Liver (tissue), 9 donors: ENCODE measurements around the gene ZNF502. TPM values are rescaled to one million over a fixed set of nuclear protein-coding genes. Genes with fewer than 3 reads are reported as not detected.

ENCODE experiments used
- DNase-seq: peaks from one replicate; pipeline ENCODE4 v3.0.0-alpha.2; 2017; ENCODE audit warnings: low spot score
- H3K27ac ChIP-seq, 2 donors: one replicate each; pipeline ENCODE4 v1.7.0; 2013; ENCODE audit warnings: inconsistent platforms in 2 of 2, low read length in 2 of 2, control low read depth in 1 of 2, low read depth in 1 of 2, mild to moderate bottlenecking in 1 of 2
- H3K27me3 ChIP-seq, 4 donors: one replicate each; pipeline versions ENCODE4 v1.6.1 to v1.7.0; 2013; ENCODE audit warnings: low read length in 3 of 4, inconsistent platforms in 1 of 4, mild to moderate bottlenecking in 1 of 4, moderate library complexity in 1 of 4; ENCODE audit not compliant: control insufficient read depth in 4 of 4, insufficient read depth in 4 of 4
- H3K36me3 ChIP-seq, 4 donors: one replicate each; pipeline versions ENCODE4 v1.6.1 to v1.7.0; 2013; ENCODE audit warnings: low read length in 3 of 4, mild to moderate bottlenecking in 3 of 4, low read depth in 1 of 4, moderate library complexity in 1 of 4; ENCODE audit not compliant: control insufficient read depth in 4 of 4, insufficient read depth in 3 of 4
- H3K4me1 ChIP-seq, 4 donors: one replicate each; pipeline versions ENCODE4 v1.6.1 to v1.7.0; 2013; ENCODE audit warnings: low read length in 3 of 4, mild to moderate bottlenecking in 3 of 4, moderate library complexity in 1 of 4; ENCODE audit not compliant: control insufficient read depth in 4 of 4, insufficient read depth in 4 of 4
- H3K4me3 ChIP-seq, 3 donors: one replicate each; pipeline versions ENCODE4 v1.6.1 to v1.7.0; 2013; ENCODE audit warnings: low read length in 3 of 3, control low read depth in 1 of 3, low read depth in 1 of 3, mild to moderate bottlenecking in 1 of 3
- H3K9ac ChIP-seq, 2 donors: one replicate each; pipeline ENCODE4 v1.7.0; 2013; ENCODE audit warnings: low read length in 2 of 2, mild to moderate bottlenecking in 2 of 2, moderate library complexity in 2 of 2, control low read depth in 1 of 2, low read depth in 1 of 2
- H3K9me3 ChIP-seq, 4 donors: one replicate each; pipeline versions ENCODE4 v1.6.1 to v1.7.0; 2013; ENCODE audit warnings: low read length in 3 of 4; ENCODE audit not compliant: control insufficient read depth in 4 of 4
- ATF3 ChIP-seq: IDR thresholded peaks from 2 replicates; pipeline ENCODE4 v1.6.1; 2016; ENCODE audit warnings: antibody characterized with exemption
- CTCF ChIP-seq: fragments of 150-350 bp; IDR thresholded peaks from 2 replicates; pipeline ENCODE4 v1.5.1; 2017; ENCODE audit warnings: improper control_type of control experiment, low read depth, low read length; ENCODE audit not compliant: missing input control
- FOXA2 ChIP-seq: IDR thresholded peaks from 2 replicates; pipeline ENCODE4 v1.6.1; 2016; ENCODE audit warnings: antibody characterized with exemption
- GABPA ChIP-seq, 2 donors: IDR thresholded peaks in 1 of 2; conservative IDR thresholded peaks in 1 of 2; 2 replicates each; pipeline ENCODE4 v1.6.1; 2016; ENCODE audit warnings: antibody characterized with exemption in 2 of 2, mild to moderate bottlenecking in 1 of 2, moderate library complexity in 1 of 2
- HNF4A ChIP-seq, 2 donors: conservative IDR thresholded peaks; 2 replicates each; pipeline ENCODE4 v1.6.1; 2016; ENCODE audit warnings: antibody characterized with exemption in 2 of 2, mild to moderate bottlenecking in 2 of 2
- HNF4G ChIP-seq: IDR thresholded peaks from 2 replicates; pipeline ENCODE4 v1.6.1; 2016; ENCODE audit warnings: antibody characterized with exemption
- JUND ChIP-seq, 2 donors: IDR thresholded peaks; 2 replicates each; pipeline ENCODE4 v1.6.1; 2016; ENCODE audit warnings: antibody characterized with exemption in 2 of 2
- MAX ChIP-seq: IDR thresholded peaks from 2 replicates; pipeline ENCODE4 v1.6.1; 2016; ENCODE audit warnings: antibody characterized with exemption
- RAD21 ChIP-seq, 2 donors: IDR thresholded peaks; 2 replicates each; pipeline ENCODE4 v1.6.1; 2016; ENCODE audit warnings: antibody characterized with exemption in 2 of 2, mild to moderate bottlenecking in 2 of 2
- RXRA ChIP-seq, 2 donors: IDR thresholded peaks; 2 replicates each; pipeline ENCODE4 v1.6.1; 2017 to 2018; ENCODE audit warnings: antibody characterized with exemption in 2 of 2, mild to moderate bottlenecking in 1 of 2
- SP1 ChIP-seq: IDR thresholded peaks from 2 replicates; pipeline ENCODE4 v1.6.1; 2018; ENCODE audit warnings: antibody characterized with exemption, mild to moderate bottlenecking
- TAF1 ChIP-seq: conservative IDR thresholded peaks from 2 replicates; pipeline ENCODE4 v1.6.1; 2016; ENCODE audit warnings: antibody characterized with exemption, mild to moderate bottlenecking
- WGBS: extraction: QIAGEN DNeasy Blood & Tissue Kit; methylation state at CpG from one replicate; pipeline ENCODE4 v1.1.7; 2013; 5-methylcytosine and 5-hydroxymethylcytosine counted together
- polyA plus RNA-seq, 2 donors: library from polyadenylated mRNA; stranded (reverse) in 1 of 2; unstranded in 1 of 2; fragments of 200-250 nt in 1 of 2; fragments of >200 nt in 1 of 2; fragmentation: Nextera tagmentation in 1 of 2; extraction: Ambion mirVana in 1 of 2; gene quantifications; one replicate each; pipeline versions ENCODE4 v1.2.1 to v1.2.3, GENCODE V29; 2013 to 2015
- total RNA-seq, 2 donors: library from RNA; depleted of rRNA; stranded (reverse); fragments of >200 nt; gene quantifications; one replicate each; pipeline ENCODE4 v1.2.3, GENCODE V29; 2014
- TF ChIP-seq, protein P1 (sequence below): IDR thresholded peaks from 2 replicates; pipeline ENCODE4 v1.6.1; 2016; ENCODE audit warnings: antibody characterized with exemption
- TF ChIP-seq, protein P2 (sequence below): IDR thresholded peaks from 2 replicates; pipeline ENCODE4 v1.6.1; 2016; ENCODE audit warnings: antibody characterized with exemption, mild to moderate bottlenecking
- donor health status: healthy.
- donor health status: healthy.
- donor health status: healthy.
- donor health status: healthy.
- donor health status: healthy.

The ZNF502 gene
- total and polyA plus RNA-seq, 4 donors, result 0.75 to 2.1 (median 1.3) TPM

DNA sequence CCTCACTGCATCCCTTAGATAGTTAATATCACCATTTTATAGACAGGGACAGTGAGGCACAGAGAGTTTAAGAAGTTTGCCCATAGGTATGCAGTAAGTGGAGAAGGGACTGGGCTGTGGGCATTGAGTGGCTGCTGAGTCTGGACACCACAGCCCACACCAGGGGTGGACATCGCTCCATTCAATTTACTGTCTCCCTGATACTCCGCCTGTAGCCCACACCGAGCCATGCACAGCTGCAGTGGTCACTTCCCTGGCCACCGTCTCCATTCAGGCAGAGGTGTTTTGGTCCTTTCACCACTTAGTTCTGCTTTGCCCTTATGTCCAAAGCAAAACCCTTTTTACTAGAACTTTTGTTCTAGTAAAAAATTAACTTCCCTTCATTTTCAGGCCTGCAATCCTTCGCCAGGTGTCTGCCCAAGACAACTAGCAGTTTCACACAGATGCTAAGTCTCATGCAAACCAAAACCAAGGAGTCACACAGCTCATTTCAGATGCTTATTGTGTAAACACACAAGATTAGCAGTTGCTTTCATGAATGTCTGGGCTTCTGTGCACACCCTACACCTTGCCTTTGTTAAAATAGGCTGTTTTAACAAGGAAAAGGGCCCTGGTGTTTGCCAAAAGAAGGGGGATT, 33.9 kb upstream of the ZNF502 start:
- DNase-seq, result no peak
- TF ChIP-seq HNF4A (conservative IDR thresholded peaks at IDR 0.05) (no peak), RAD21 (IDR thresholded peaks at IDR 0.05) (no peak), FOXA2 (no peak), ATF3 (no peak), SP1 (no peak), HNF4G (no peak), RXRA (IDR thresholded peaks at IDR 0.05) (no peak), GABPA (IDR thresholded peaks at IDR 0.05 in 1 of 2, conservative IDR thresholded peaks at IDR 0.05 in 1 of 2) (no peak)
- TF ChIP-seq, protein P1, sequence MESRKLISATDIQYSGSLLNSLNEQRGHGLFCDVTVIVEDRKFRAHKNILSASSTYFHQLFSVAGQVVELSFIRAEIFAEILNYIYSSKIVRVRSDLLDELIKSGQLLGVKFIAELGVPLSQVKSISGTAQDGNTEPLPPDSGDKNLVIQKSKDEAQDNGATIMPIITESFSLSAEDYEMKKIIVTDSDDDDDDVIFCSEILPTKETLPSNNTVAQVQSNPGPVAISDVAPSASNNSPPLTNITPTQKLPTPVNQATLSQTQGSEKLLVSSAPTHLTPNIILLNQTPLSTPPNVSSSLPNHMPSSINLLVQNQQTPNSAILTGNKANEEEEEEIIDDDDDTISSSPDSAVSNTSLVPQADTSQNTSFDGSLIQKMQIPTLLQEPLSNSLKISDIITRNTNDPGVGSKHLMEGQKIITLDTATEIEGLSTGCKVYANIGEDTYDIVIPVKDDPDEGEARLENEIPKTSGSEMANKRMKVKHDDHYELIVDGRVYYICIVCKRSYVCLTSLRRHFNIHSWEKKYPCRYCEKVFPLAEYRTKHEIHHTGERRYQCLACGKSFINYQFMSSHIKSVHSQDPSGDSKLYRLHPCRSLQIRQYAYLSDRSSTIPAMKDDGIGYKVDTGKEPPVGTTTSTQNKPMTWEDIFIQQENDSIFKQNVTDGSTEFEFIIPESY, result no peak
- TF ChIP-seq, protein P2, sequence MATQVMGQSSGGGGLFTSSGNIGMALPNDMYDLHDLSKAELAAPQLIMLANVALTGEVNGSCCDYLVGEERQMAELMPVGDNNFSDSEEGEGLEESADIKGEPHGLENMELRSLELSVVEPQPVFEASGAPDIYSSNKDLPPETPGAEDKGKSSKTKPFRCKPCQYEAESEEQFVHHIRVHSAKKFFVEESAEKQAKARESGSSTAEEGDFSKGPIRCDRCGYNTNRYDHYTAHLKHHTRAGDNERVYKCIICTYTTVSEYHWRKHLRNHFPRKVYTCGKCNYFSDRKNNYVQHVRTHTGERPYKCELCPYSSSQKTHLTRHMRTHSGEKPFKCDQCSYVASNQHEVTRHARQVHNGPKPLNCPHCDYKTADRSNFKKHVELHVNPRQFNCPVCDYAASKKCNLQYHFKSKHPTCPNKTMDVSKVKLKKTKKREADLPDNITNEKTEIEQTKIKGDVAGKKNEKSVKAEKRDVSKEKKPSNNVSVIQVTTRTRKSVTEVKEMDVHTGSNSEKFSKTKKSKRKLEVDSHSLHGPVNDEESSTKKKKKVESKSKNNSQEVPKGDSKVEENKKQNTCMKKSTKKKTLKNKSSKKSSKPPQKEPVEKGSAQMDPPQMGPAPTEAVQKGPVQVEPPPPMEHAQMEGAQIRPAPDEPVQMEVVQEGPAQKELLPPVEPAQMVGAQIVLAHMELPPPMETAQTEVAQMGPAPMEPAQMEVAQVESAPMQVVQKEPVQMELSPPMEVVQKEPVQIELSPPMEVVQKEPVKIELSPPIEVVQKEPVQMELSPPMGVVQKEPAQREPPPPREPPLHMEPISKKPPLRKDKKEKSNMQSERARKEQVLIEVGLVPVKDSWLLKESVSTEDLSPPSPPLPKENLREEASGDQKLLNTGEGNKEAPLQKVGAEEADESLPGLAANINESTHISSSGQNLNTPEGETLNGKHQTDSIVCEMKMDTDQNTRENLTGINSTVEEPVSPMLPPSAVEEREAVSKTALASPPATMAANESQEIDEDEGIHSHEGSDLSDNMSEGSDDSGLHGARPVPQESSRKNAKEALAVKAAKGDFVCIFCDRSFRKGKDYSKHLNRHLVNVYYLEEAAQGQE, result no peak
- 94% methylated on average over 5 of the region's 5 CpGs for WGBS

GRCh38 chr3:44680921-44681455, 31.5 kb upstream of the ZNF502 start:
- Histone ChIP-seq H3K4me1 (peaks cover 0 to 6% (median under 1%) of the 10 kb centered on the region in 4 donors), H3K4me3 (peak overlapping the region in 1 of 3 donors; percentile 15), H3K9ac (no peak overlapping the region), H3K27me3 (peaks cover 0 to 2% (median 0%) of the 10 kb centered on the region in 4 donors), H3K27ac (no peak overlapping the region), H3K36me3 (peaks cover 0 to 6% (median 0%) of the 10 kb centered on the region in 4 donors), H3K9me3 (peaks cover 7 to 13% (median 12%) of the 10 kb centered on the region in 4 donors)
- no peak for DNase-seq
- TF ChIP-seq HNF4G, result no peak
- TF ChIP-seq, protein P1, result no peak
- no peak for TF ChIP-seq RXRA (IDR thresholded peaks at IDR 0.05)
- no peak for TF ChIP-seq MAX
- TF ChIP-seq GABPA (IDR thresholded peaks at IDR 0.05 in 1 of 2, conservative IDR thresholded peaks at IDR 0.05 in 1 of 2), result no peak
- no peak for TF ChIP-seq HNF4A (conservative IDR thresholded peaks at IDR 0.05)
- no peak for TF ChIP-seq FOXA2
- TF ChIP-seq, protein P2, result no peak
- no peak for TF ChIP-seq TAF1
- no peak for TF ChIP-seq JUND (IDR thresholded peaks at IDR 0.05)
- TF ChIP-seq CTCF, result no peak
- WGBS, result 96% methylated on average over 4 of the region's 4 CpGs

More for the DNA sequence above, 33.9 kb upstream of the ZNF502 start:
- Histone ChIP-seq H3K4me1 (no peaks in the 10 kb centered on the region), H3K9me3 (peaks cover 3 to 13% (median 8%) of the 10 kb centered on the region in 4 donors), H3K36me3 (peaks cover 0 to 6% (median 0%) of the 10 kb centered on the region in 4 donors), H3K27ac (no peak overlapping the region), H3K27me3 (no peaks in the 10 kb centered on the region), H3K9ac (no peak overlapping the region), H3K4me3 (no peak overlapping the region)
